ENCODE data around the gene RAPH1.
"Not testable (repeated sequence)": the region's sequence is repeated elsewhere in the genome, so short reads cannot be mapped to it uniquely, and the experiment has no call there.

The RAPH1 gene

DNA sequence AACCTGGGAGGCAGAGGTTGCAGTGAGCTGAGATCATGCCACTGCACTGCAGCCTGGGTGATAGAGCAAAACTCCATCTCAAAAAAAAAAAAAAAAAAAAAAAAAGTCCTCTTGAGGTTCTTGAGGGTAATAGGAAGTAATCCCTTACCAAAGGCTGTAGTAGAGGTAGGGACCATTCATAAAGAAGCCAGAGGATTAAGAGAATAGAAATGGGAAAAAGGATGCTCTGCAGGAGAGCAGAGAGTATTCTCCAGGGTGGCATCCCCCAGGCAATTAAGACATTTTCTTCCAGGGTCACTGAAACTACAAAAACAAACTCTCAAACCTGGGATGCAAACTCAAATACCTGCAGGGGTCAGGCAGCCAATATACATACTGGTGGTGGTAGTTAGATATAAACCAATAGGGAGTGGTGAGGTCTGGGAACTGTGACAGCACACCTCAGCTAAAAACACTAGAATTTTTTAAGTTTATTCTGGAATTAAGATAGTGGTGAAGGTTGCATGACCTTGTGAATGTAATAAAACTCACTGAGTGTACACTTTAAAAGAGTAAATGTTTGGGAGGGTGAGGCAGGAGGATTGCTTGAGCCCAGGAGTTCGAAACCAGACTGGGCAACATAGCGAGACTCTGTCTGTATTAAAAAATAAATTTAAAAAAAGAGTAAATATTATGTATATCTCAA lies 24.7 kb downstream of the RAPH1 start:
- no peak overlapping the region for H3K4me3 ChIP-seq
- no peak for TF ChIP-seq FOXP2 (optimal IDR thresholded peaks at IDR 0.05; ENCODE audit: control extremely low read depth, extremely low read length, insufficient read depth)
- no peak for TF ChIP-seq POLR2AphosphoS5 (IDR thresholded peaks at IDR 0.05; ENCODE audit: borderline replicate concordance, low read depth, low read length)
- TF ChIP-seq EZH2 (IDR thresholded peaks at IDR 0.05) = no peak
- H3K9ac ChIP-seq (ENCODE audit: insufficient read length) = no peak overlapping the region
- H3K9me3 ChIP-seq (ENCODE audit: low read depth, low read length) = no peaks in the 10 kb centered on the region
- DNase-seq (ENCODE audit: low read depth, low spot score) = no peak
- no peak overlapping the region for H3K27ac ChIP-seq
- no peaks in the 10 kb centered on the region for H3K36me3 ChIP-seq (ENCODE audit: insufficient read depth, low read length)

GRCh38 chr2:203503460-203503859 lies 31.6 kb downstream of the RAPH1 start:
- not testable (repeated sequence) for DNase-seq (ENCODE audit: low read depth, low spot score); H3K9ac ChIP-seq (ENCODE audit: insufficient read length); H3K4me3 ChIP-seq; H3K36me3 ChIP-seq (ENCODE audit: insufficient read depth, low read length); H3K27ac ChIP-seq; H3K9me3 ChIP-seq (ENCODE audit: low read depth, low read length)

DNA sequence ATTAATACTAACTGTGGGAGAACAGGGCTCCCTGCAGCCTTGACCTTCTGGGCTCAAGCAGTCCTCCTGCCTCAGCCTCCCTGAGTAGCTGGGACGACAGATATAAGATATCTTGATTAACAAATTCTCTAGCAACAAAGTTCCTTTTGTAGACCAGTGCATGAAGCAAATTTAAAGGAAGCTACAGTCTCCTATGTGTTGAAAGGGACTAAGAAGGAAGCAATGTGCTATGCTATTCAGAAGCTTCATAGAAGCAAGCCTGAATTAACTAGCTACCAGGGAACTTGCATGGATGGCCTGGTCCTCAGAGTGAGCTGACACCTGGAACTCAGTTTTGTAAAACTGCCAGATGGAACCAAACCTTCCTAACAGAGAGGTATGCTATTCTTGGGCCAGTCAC lies 33.2 kb downstream of the RAPH1 start:
- Histone ChIP-seq H3K9ac (ENCODE audit: insufficient read length) (no peak overlapping the region), H3K27ac (no peak overlapping the region), H3K9me3 (ENCODE audit: low read depth, low read length) (no peaks in the 10 kb centered on the region; the same call in 1 of the 2 replicates), H3K36me3 (ENCODE audit: insufficient read depth, low read length) (no peaks in the 10 kb centered on the region), H3K4me3 (no peak overlapping the region)
- TF ChIP-seq POLR2AphosphoS5 (IDR thresholded peaks at IDR 0.05; ENCODE audit: borderline replicate concordance, low read depth, low read length) (no peak), FOXP2 (optimal IDR thresholded peaks at IDR 0.05; ENCODE audit: control extremely low read depth, extremely low read length, insufficient read depth) (no peak)
- DNase-seq (ENCODE audit: low read depth, low spot score) = no peak

DNA sequence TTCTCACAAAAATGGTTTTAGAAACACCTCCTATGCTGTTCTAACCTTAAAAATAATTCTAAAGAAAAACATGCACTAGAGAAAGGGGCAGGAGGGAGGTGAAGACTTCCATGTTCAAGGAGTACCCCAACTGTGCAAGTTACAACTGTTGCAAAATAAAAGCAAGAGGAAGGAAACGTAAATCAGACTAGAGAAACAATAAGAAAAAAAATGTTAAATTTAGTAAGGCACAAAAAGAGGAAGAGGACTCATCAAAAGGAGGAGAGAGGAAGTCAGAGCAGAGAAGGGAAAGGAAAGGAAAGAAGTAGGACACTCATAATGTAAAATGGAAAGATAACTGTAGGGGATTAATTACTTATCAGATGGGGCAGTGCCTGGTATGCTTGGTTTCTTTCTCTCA lies 34.1 kb downstream of the RAPH1 start:
- TF ChIP-seq EZH2 (IDR thresholded peaks at IDR 0.05) = no peak
- no peak for TF ChIP-seq FOXP2 (optimal IDR thresholded peaks at IDR 0.05; ENCODE audit: control extremely low read depth, extremely low read length, insufficient read depth)
- TF ChIP-seq POLR2AphosphoS5 (IDR thresholded peaks at IDR 0.05; ENCODE audit: borderline replicate concordance, low read depth, low read length) = no peak
- Histone ChIP-seq H3K9me3 (ENCODE audit: low read depth, low read length) (no peaks in the 10 kb centered on the region; the same call in 1 of the 2 replicates), H3K4me3 (no peak overlapping the region), H3K27ac (no peak overlapping the region), H3K9ac (ENCODE audit: insufficient read length) (no peak overlapping the region), H3K36me3 (ENCODE audit: insufficient read depth, low read length) (no peaks in the 10 kb centered on the region)
- DNase-seq (ENCODE audit: low read depth, low spot score) = no peak

DNA sequence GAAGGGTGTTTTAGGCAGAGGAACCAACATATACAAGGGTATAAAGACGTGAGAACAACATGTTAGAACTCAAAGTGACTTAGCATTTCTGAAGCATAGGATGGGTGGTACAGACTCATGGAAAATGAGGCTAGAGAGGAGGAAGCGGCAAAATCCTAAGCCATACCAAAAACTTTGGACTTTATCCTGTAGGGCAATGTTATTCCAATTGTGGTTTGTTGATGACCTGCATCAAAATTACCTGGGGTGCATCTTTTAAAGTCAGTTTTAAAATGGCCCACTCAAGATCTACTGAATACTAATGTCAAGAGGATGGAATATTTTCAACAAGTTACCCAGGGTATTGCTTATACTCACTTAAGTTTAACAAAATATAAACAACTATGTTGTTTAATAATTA lies 34.8 kb downstream of the RAPH1 start:
- Histone ChIP-seq H3K36me3 (ENCODE audit: insufficient read depth, low read length) (no peaks in the 10 kb centered on the region), H3K9me3 (ENCODE audit: low read depth, low read length) (no peaks in the 10 kb centered on the region; the same call in 1 of the 2 replicates), H3K27ac (no peak overlapping the region), H3K4me3 (no peak overlapping the region), H3K9ac (ENCODE audit: insufficient read length) (no peak overlapping the region)
- no peak for DNase-seq (ENCODE audit: low read depth, low spot score)
- no peak for TF ChIP-seq POLR2AphosphoS5 (IDR thresholded peaks at IDR 0.05; ENCODE audit: borderline replicate concordance, low read depth, low read length)
- no peak for TF ChIP-seq FOXP2 (optimal IDR thresholded peaks at IDR 0.05; ENCODE audit: control extremely low read depth, extremely low read length, insufficient read depth)
- no peak for TF ChIP-seq EZH2 (IDR thresholded peaks at IDR 0.05)

- Histone ChIP-seq H3K27ac (no peak overlapping the region), H3K4me3 (no peak overlapping the region), H3K9ac (ENCODE audit: insufficient read length) (no peak overlapping the region), H3K9me3 (ENCODE audit: low read depth, low read length) (no peaks in the 10 kb centered on the region; the same call in 1 of the 2 replicates), H3K36me3 (ENCODE audit: insufficient read depth, low read length) (no peaks in the 10 kb centered on the region)
- no peak for TF ChIP-seq FOXP2 (optimal IDR thresholded peaks at IDR 0.05; ENCODE audit: control extremely low read depth, extremely low read length, insufficient read depth)
- TF ChIP-seq EZH2 (IDR thresholded peaks at IDR 0.05) = no peak
- TF ChIP-seq POLR2AphosphoS5 (IDR thresholded peaks at IDR 0.05; ENCODE audit: borderline replicate concordance, low read depth, low read length) = no peak
- DNase-seq (ENCODE audit: low read depth, low spot score) = no peak
These were observed 36.9 kb downstream of the RAPH1 start for GRCh38 chr2:203498161-203498560.

- DNase-seq (ENCODE audit: low read depth, low spot score) = no peak
- Histone ChIP-seq H3K27ac (no peak overlapping the region), H3K4me3 (no peak overlapping the region), H3K36me3 (ENCODE audit: insufficient read depth, low read length) (peaks cover 5% of the 10 kb centered on the region; the same call in 1 of the 2 replicates), H3K9me3 (ENCODE audit: low read depth, low read length) (no peaks in the 10 kb centered on the region), H3K9ac (ENCODE audit: insufficient read length) (no peak overlapping the region)
- no peak for TF ChIP-seq POLR2AphosphoS5 (IDR thresholded peaks at IDR 0.05; ENCODE audit: borderline replicate concordance, low read depth, low read length)
- TF ChIP-seq FOXP2 (optimal IDR thresholded peaks at IDR 0.05; ENCODE audit: control extremely low read depth, extremely low read length, insufficient read depth) = no peak
- TF ChIP-seq EZH2 (IDR thresholded peaks at IDR 0.05) = no peak
These were observed 42.1 kb downstream of the RAPH1 start for GRCh38 chr2:203492965-203493364.

- H3K36me3 ChIP-seq (ENCODE audit: insufficient read depth, low read length) = peaks cover 5% of the 10 kb centered on the region; the same call in 1 of the 2 replicates
- no peak overlapping the region for H3K27ac ChIP-seq
These were observed 44.7 kb downstream of the RAPH1 start for GRCh38 chr2:203490391-203490790.

GRCh38 chr2:203489531-203489930 lies 45.6 kb downstream of the RAPH1 start:
- Histone ChIP-seq H3K9ac (ENCODE audit: insufficient read length) (no peak overlapping the region), H3K9me3 (ENCODE audit: low read depth, low read length) (no peaks in the 10 kb centered on the region), H3K36me3 (ENCODE audit: insufficient read depth, low read length) (peaks cover 5% of the 10 kb centered on the region; the same call in 1 of the 2 replicates), H3K27ac (no peak overlapping the region), H3K4me3 (no peak overlapping the region)
- DNase-seq (ENCODE audit: low read depth, low spot score) = no peak
- TF ChIP-seq EZH2 (IDR thresholded peaks at IDR 0.05) (no peak), FOXP2 (optimal IDR thresholded peaks at IDR 0.05; ENCODE audit: control extremely low read depth, extremely low read length, insufficient read depth) (no peak), POLR2AphosphoS5 (IDR thresholded peaks at IDR 0.05; ENCODE audit: borderline replicate concordance, low read depth, low read length) (no peak)

More at GRCh38 chr2:203490391-203490790, 44.7 kb downstream of the RAPH1 start:
- no peak for TF ChIP-seq FOXP2 (optimal IDR thresholded peaks at IDR 0.05; ENCODE audit: control extremely low read depth, extremely low read length, insufficient read depth)
- TF ChIP-seq EZH2 (IDR thresholded peaks at IDR 0.05) = no peak
- TF ChIP-seq POLR2AphosphoS5 (IDR thresholded peaks at IDR 0.05; ENCODE audit: borderline replicate concordance, low read depth, low read length) = no peak
- Histone ChIP-seq H3K9ac (ENCODE audit: insufficient read length) (no peak overlapping the region), H3K9me3 (ENCODE audit: low read depth, low read length) (no peaks in the 10 kb centered on the region), H3K4me3 (no peak overlapping the region)
- no peak for DNase-seq (ENCODE audit: low read depth, low spot score)
